DMS53 (cell line): Measurements from ENCODE around the gene TRIM43B.
"Not testable (repeated sequence)": the region's sequence is repeated elsewhere in the genome, so short reads cannot be mapped to it uniquely, and the experiment has no call there.

Experiments used
- DNase-seq: peaks from one replicate; lab custom pipeline; 2025; lab: John Stamatoyannopoulos, UW

TRIM43B gene

DNA sequence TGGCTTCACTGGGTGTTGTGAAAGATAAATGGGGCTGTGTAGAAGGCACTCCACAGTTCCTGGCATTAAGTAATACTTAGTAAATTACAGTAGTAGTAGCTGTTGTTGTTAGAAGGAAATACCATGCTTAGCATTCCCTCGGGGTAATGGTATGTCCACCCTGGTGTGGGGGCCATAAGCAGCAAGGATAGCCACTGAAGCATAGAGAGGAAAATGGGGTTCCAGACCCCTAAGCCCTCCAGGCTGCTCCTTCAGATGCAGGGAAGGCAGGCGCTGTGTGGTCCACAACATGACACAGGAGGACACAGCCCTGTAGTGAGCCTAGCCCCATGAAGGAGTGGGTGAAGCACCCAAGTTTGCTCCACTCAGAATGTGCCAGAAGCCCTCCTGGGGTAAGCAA, 50.6 kb downstream of the TRIM43B start:
- DNase-seq = not testable (repeated sequence)

DNA sequence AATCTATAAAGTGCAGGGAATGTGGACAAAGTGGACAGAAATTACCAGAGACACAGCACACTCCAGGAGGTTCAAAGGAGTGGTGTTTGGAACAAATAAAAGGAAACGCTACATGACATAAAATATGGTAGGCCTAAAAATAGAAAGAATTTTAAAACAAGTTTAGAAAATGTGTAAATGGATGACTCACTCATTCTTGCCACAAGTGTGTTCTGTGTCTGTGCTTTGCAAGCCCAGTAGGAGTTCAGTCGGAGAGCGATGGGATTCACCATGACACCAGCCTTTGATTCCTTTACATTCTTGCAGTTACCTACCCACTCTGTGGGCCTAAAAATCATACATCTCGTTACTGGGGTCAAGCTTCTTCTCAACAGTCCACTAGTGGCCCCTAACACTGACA, 51.2 kb downstream of the TRIM43B start:
- not testable (repeated sequence) for DNase-seq

DNA sequence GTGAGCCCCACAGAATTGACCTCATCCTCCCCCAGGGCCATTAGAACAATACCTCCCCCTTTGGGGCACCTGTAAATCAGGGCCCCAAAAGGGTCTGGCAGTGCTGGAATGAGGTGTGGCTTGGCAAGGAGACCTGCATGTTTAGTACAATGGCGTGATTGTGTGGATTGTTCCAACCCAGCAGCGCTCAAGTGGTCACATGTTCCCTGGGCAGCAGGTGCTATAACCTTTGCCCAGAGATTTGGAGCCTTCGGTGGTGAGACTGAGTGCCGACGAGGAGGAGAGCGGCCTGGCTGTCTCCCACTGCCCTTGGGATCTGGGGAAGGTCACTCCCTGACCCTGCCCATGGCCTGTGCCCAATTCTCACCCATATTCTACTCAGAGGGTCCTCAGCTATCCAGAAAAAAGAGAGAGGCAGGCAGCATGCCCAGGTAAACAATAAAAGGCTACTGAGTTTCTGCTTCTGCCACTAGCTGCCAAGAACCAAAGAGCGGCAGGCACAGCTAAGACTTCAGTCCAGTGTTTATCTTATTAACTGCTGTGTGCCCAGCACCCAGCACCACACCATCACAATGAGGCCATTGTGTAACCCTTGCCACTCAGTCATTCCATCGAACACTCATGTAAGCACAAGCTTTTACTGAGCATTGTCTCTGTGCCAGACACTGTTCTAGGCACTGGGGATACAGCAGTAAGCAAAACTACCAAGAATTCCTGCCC, 54.6 kb downstream of the TRIM43B start:
- DNase-seq = not testable (repeated sequence)

DNA sequence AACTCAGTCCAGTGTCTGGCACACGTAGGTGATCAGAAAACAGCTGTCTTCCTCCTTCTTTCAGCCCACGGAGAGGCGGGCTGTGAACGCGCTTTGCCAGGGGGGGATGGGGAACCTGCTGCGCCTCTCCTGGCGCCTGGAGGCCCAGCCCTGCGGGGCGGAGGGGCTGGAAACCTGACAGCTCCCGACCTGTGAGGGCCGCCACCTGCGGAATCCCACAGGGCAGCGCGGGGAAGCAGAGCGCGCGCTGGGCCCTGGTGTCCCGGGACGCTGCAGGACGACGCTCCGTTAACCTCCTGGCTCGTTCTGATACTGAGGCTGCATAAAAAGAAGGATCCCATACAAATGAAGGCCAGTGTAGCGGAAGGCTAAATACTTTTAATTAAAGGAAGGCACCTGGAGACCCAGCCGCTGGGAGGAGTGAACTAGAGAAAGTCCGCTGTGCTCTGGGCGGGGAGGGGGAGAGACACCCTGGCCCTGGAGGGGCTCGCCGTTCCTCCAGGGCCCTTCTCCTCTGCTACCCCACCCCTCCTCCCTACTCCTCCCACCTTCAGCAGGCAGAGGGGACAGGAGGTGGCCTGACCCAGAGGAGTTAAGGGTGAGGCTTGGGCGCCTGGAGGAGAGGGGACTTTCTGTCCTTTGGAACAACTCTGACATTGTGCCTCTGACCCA, 57.2 kb downstream of the TRIM43B start:
- DNase-seq = not testable (repeated sequence)
